HUES48 (cell line): ENCODE data around the gene BRDT.
"Not testable (repeated sequence)": the region's sequence is repeated elsewhere in the genome, so short reads cannot be mapped to it uniquely, and the experiment has no call there.

Experiments used
- H3K27ac ChIP-seq: one replicate; pipeline ENCODE4 v1.7.0; 2013; ENCODE audit warnings: low read depth, low read length, inconsistent platforms
- H3K27me3 ChIP-seq: 2 replicates; pipeline ENCODE4 v1.6.1; 2013; ENCODE audit warnings: mild to moderate bottlenecking, low read length; ENCODE audit not compliant: control insufficient read depth, insufficient read depth
- H3K36me3 ChIP-seq: 2 replicates; pipeline ENCODE4 v1.6.1; 2013; ENCODE audit warnings: low read length; ENCODE audit not compliant: control insufficient read depth, insufficient read depth
- H3K4me1 ChIP-seq: 2 replicates; pipeline ENCODE4 v1.6.1; 2013; ENCODE audit warnings: mild to moderate bottlenecking, low read length; ENCODE audit not compliant: control insufficient read depth, insufficient read depth
- H3K4me3 ChIP-seq: 2 replicates; pipeline ENCODE4 v1.5.1; 2013; ENCODE audit warnings: mild to moderate bottlenecking, low read depth, low read length
- H3K9ac ChIP-seq: 2 replicates; pipeline ENCODE4 v1.6.1; 2013; ENCODE audit warnings: mild to moderate bottlenecking, low read depth, low read length, moderate library complexity
- H3K9me3 ChIP-seq: 2 replicates; pipeline ENCODE4 v1.6.1; 2013; ENCODE audit warnings: low read length; ENCODE audit not compliant: control insufficient read depth, insufficient read depth

BRDT gene

GRCh38 chr1:91981996-91982609 lies 32.9 kb downstream of the BRDT start:
- Histone ChIP-seq H3K4me3 (no peak overlapping the region), H3K27ac (no peak overlapping the region), H3K27me3 (no peaks in the 10 kb centered on the region), H3K4me1 (no peaks in the 10 kb centered on the region), H3K36me3 (no peaks in the 10 kb centered on the region), H3K9me3 (no peaks in the 10 kb centered on the region), H3K9ac (no peak overlapping the region)

GRCh38 chr1:91993256-91993655 lies 44.1 kb downstream of the BRDT start:
- H3K9me3 ChIP-seq, result no peaks in the 10 kb centered on the region
- no peak overlapping the region for H3K4me3 ChIP-seq
- H3K4me1 ChIP-seq, result no peaks in the 10 kb centered on the region
- H3K27me3 ChIP-seq, result no peaks in the 10 kb centered on the region
- no peaks in the 10 kb centered on the region for H3K36me3 ChIP-seq
- H3K9ac ChIP-seq, result no peak overlapping the region
- no peak overlapping the region for H3K27ac ChIP-seq

- Histone ChIP-seq H3K4me1 (no peaks in the 10 kb centered on the region), H3K27ac (no peak overlapping the region), H3K9ac (no peak overlapping the region), H3K9me3 (no peaks in the 10 kb centered on the region), H3K27me3 (no peaks in the 10 kb centered on the region), H3K4me3 (no peak overlapping the region), H3K36me3 (no peaks in the 10 kb centered on the region)
These were observed 48.5 kb downstream of the BRDT start for GRCh38 chr1:91997607-91998195.

GRCh38 chr1:92004129-92004528 lies 54.9 kb downstream of the BRDT start:
- Histone ChIP-seq H3K27ac (no peak overlapping the region), H3K4me1 (no peaks in the 10 kb centered on the region), H3K4me3 (no peak overlapping the region), H3K27me3 (no peaks in the 10 kb centered on the region), H3K9ac (no peak overlapping the region), H3K36me3 (no peaks in the 10 kb centered on the region), H3K9me3 (no peaks in the 10 kb centered on the region)

- Histone ChIP-seq H3K4me3 (no peak overlapping the region), H3K36me3 (no peaks in the 10 kb centered on the region), H3K27me3 (no peaks in the 10 kb centered on the region), H3K9me3 (no peaks in the 10 kb centered on the region), H3K4me1 (no peaks in the 10 kb centered on the region), H3K9ac (no peak overlapping the region), H3K27ac (no peak overlapping the region)
These were observed 64.7 kb downstream of the BRDT start for GRCh38 chr1:92013923-92014322.

GRCh38 chr1:92016720-92017316 lies 67.6 kb downstream of the BRDT start:
- Histone ChIP-seq H3K27me3 (no peaks in the 10 kb centered on the region), H3K4me3 (no peak overlapping the region), H3K27ac (no peak overlapping the region), H3K4me1 (no peaks in the 10 kb centered on the region), H3K9ac (no peak overlapping the region), H3K9me3 (no peaks in the 10 kb centered on the region), H3K36me3 (no peaks in the 10 kb centered on the region)

GRCh38 chr1:92017656-92018055 lies 68.5 kb downstream of the BRDT start:
- Histone ChIP-seq H3K4me1 (no peaks in the 10 kb centered on the region), H3K36me3 (no peaks in the 10 kb centered on the region), H3K27me3 (no peaks in the 10 kb centered on the region), H3K9me3 (no peaks in the 10 kb centered on the region), H3K4me3 (no peak overlapping the region), H3K9ac (no peak overlapping the region), H3K27ac (no peak overlapping the region)

GRCh38 chr1:92026042-92026441 lies 76.8 kb downstream of the BRDT start:
- not testable (repeated sequence) for H3K27ac ChIP-seq, H3K9me3 ChIP-seq, H3K36me3 ChIP-seq, H3K4me3 ChIP-seq, H3K4me1 ChIP-seq, H3K9ac ChIP-seq
- H3K27me3 ChIP-seq, result peaks cover 23% of the 10 kb centered on the region

- Histone ChIP-seq H3K4me3 (no peak overlapping the region), H3K36me3 (no peaks in the 10 kb centered on the region), H3K4me1 (peaks cover 7% of the 10 kb centered on the region; the same call in 1 of the 2 replicates), H3K27me3 (peaks cover 23% of the 10 kb centered on the region), H3K27ac (no peak overlapping the region), H3K9ac (no peak overlapping the region), H3K9me3 (no peaks in the 10 kb centered on the region)
These were observed 77.6 kb downstream of the BRDT start for GRCh38 chr1:92026806-92027205.

- Histone ChIP-seq H3K4me1 (peaks cover 7% of the 10 kb centered on the region; the same call in 1 of the 2 replicates), H3K36me3 (no peaks in the 10 kb centered on the region), H3K9me3 (no peaks in the 10 kb centered on the region), H3K27ac (no peak overlapping the region), H3K4me3 (peak overlapping the region; percentile 77), H3K9ac (no peak overlapping the region), H3K27me3 (peaks cover 23% of the 10 kb centered on the region)
These were observed 80.2 kb downstream of the BRDT start for GRCh38 chr1:92029241-92029922.

- peaks cover 23% of the 10 kb centered on the region for H3K27me3 ChIP-seq
These were observed 81.5 kb downstream of the BRDT start for GRCh38 chr1:92030656-92031107.

More at GRCh38 chr1:92030656-92031107, 81.5 kb downstream of the BRDT start:
- peaks cover 7% of the 10 kb centered on the region; the same call in 1 of the 2 replicates for H3K4me1 ChIP-seq
- no peak overlapping the region for H3K27ac ChIP-seq
- no peaks in the 10 kb centered on the region for H3K9me3 ChIP-seq
- H3K9ac ChIP-seq, result no peak overlapping the region
- peak overlapping the region; percentile 77 for H3K4me3 ChIP-seq
- H3K36me3 ChIP-seq, result no peaks in the 10 kb centered on the region
